Body of pancreas (tissue), 4 donors: Measurements from ENCODE around the gene BUB3.

Experiments
- POLR2A ChIP-seq, 3 donors: fragments of 450-650 bp; IDR thresholded peaks; one replicate each; pipeline ENCODE4 v1.6.1; 2016; ENCODE audit warnings: antibody characterized with exemption in 3 of 3, mild to moderate bottlenecking in 2 of 3
- TF ChIP-seq, protein P1 (sequence below), 7 experiments: fragments of 450-650 bp in 4 of 7; fragments of 200-600 bp in 3 of 7; sonication (generic) in 3 of 7; IDR thresholded peaks; one replicate each; pipeline ENCODE4 v1.5.1; 2016 to 2019; ENCODE audit warnings: antibody characterized with exemption in 7 of 7

DNA sequence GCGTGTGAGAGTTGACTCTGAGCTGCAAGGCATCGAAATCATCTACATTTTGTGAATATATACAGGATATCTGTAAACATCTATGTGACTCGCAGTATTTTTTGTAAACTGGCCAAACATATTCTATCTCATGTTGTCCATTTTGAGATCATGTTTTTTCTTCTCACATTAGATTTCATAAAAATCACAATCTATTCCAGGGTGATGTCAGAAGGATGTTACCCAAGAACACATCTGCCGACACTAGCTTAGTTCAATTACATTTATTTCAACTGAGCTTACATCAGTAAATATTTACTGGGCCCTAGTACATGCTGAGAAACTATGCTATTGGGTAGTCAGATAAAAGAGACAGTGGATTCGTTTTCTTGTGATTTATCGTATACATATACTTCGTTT lies 2.5 kb upstream of the BUB3 start:
- no peak for TF ChIP-seq POLR2A (IDR thresholded peaks at IDR 0.05)
- TF ChIP-seq, protein P1, sequence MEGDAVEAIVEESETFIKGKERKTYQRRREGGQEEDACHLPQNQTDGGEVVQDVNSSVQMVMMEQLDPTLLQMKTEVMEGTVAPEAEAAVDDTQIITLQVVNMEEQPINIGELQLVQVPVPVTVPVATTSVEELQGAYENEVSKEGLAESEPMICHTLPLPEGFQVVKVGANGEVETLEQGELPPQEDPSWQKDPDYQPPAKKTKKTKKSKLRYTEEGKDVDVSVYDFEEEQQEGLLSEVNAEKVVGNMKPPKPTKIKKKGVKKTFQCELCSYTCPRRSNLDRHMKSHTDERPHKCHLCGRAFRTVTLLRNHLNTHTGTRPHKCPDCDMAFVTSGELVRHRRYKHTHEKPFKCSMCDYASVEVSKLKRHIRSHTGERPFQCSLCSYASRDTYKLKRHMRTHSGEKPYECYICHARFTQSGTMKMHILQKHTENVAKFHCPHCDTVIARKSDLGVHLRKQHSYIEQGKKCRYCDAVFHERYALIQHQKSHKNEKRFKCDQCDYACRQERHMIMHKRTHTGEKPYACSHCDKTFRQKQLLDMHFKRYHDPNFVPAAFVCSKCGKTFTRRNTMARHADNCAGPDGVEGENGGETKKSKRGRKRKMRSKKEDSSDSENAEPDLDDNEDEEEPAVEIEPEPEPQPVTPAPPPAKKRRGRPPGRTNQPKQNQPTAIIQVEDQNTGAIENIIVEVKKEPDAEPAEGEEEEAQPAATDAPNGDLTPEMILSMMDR (IDR thresholded peaks at IDR 0.05), result no peak
